Adrenal gland (tissue), 12 donors: ENCODE data around the gene CD48. TPM values are rescaled to one million over a fixed set of nuclear protein-coding genes. Genes with fewer than 3 reads are reported as not detected.

Experiments used
- DNase-seq, 7 donors: peaks; one replicate each; pipeline ENCODE4 v3.0.0-alpha.2; 2019 to 2020
- H3K27ac ChIP-seq, 5 donors: fragments of 200-600 bp; sonication (generic) in 4 of 5; 1 replicate in 3 of 5; 2 replicates in 2 of 5; pipeline versions ENCODE4 v1.5.1 to v1.8.0; 2016 to 2020; ENCODE audit warnings: mild to moderate bottlenecking in 1 of 5
- H3K27me3 ChIP-seq: fragments of 200-600 bp; 2 replicates; pipeline ENCODE4 v1.8.0; 2021
- H3K36me3 ChIP-seq, 2 donors: fragments of 200-600 bp; replicated peaks in 1 of 2; 1 replicate in 1 of 2; 2 replicates in 1 of 2; pipeline versions ENCODE4 v1.5.1 to v1.8.0; 2018 to 2022
- H3K4me1 ChIP-seq, 2 donors: fragments of 200-600 bp; replicated peaks in 1 of 2; 1 replicate in 1 of 2; 2 replicates in 1 of 2; pipeline versions ENCODE4 v1.5.1 to v1.8.0; 2018 to 2021
- H3K4me3 ChIP-seq, 4 donors: fragments of 200-600 bp; sonication (generic) in 3 of 4; one replicate each; pipeline ENCODE4 v1.5.1; 2016 to 2018
- H3K9me3 ChIP-seq, 3 donors: fragments of 200-600 bp; sonication (generic) in 1 of 3; replicated peaks in 1 of 3; 1 replicate in 2 of 3; 2 replicates in 1 of 3; pipeline versions ENCODE4 v1.5.1 to v1.8.0; 2016 to 2021
- CTCF ChIP-seq, 6 experiments: fragments of 450-650 bp in 4 of 6; fragments of 200-600 bp in 2 of 6; sonication (generic) in 1 of 6; IDR thresholded peaks; 1 replicate in 5 of 6; 2 replicates in 1 of 6; pipeline versions ENCODE4 v1.5.1 to v1.8.0; 2016 to 2021; ENCODE audit warnings: antibody characterized with exemption in 6 of 6, mild to moderate bottlenecking in 2 of 6, moderate library complexity in 1 of 6
- POLR2A ChIP-seq, 2 donors: fragments of 450-650 bp; IDR thresholded peaks; one replicate each; pipeline ENCODE4 v1.6.1; 2017; ENCODE audit warnings: antibody characterized with exemption in 2 of 2, mild to moderate bottlenecking in 2 of 2, moderate library complexity in 1 of 2
- WGBS, 4 donors: extraction: QIAGEN DNeasy Blood & Tissue Kit in 2 of 4; methylation state at CpG; one replicate each; pipeline versions ENCODE4 v1.1.5 to v1.1.7; 2013 to 2017; 5-methylcytosine and 5-hydroxymethylcytosine counted together
- intact Hi-C, 2 donors: fragments of 100-400 bp; cut with DNase I; formaldehyde crosslinking; loops; one replicate each; pipeline versions ENCODE4 v1.14.1 to v1.15.0; 2022 to 2023
- polyA plus RNA-seq, 3 donors: library from polyadenylated mRNA; stranded (reverse); fragments of 200-250 nt in 2 of 3; fragments of 350-450 nt in 1 of 3; fragmentation: Illumina TruSeq in 1 of 3; extraction: RNeasy Lipid Tissue Mini Kit (QIAGEN cat#74804) in 1 of 3; gene quantifications; one replicate each; pipeline ENCODE4 v1.2.3, GENCODE V29; 2013 to 2014
- total RNA-seq, 9 donors: library from RNA; depleted of rRNA in 4 of 9; stranded (reverse); fragments of >200 nt in 4 of 9; fragments of 120-200 nt in 1 of 9; fragmentation: NEBNext Ultra II Directional in 1 of 9; extraction: Animal tissue kit (Norgen Biotek cat#: 25700) in 1 of 9; gene quantifications; one replicate each; pipeline versions ENCODE4 v1.1.0 to v1.2.4, GENCODE V29; 2013 to 2023
- donor health status: healthy with polysubstance abuse.
- donor health status: Bipolar disorder and iron deficiency.
- donor health status: DM: yes; HTN: yes; CAD: no.
- donor health status: DM: no; HTN: no; CAD: no.
- donor health status: DM: no; HTN: no; CAD: no.
- donor health status: DM: yes; HTN: yes; CAD: no.

CD48 gene
- total and polyA plus RNA-seq, 12 donors = 1.4 to 9.0 (median 3.9) TPM; not detected in 1

- WGBS, 4 donors = 56 to 71% (median 61%) methylated on average over 18 to 19 of the region's 19 CpGs
- TF ChIP-seq CTCF (IDR thresholded peaks at IDR 0.05) = no peak
- no peak for TF ChIP-seq POLR2A (IDR thresholded peaks at IDR 0.05)
- H3K27ac ChIP-seq = no peak overlapping the region
- peak in 6 of 7 donors; percentile 32 to 71 (median 56) for DNase-seq
- no peak overlapping the region for H3K4me3 ChIP-seq
- intact Hi-C loops = no loop called here
- peaks cover 0 to 4% of the 10 kb centered on the region in 2 donors for H3K4me1 ChIP-seq
- H3K9me3 ChIP-seq = no peaks in the 10 kb centered on the region
- no peaks in the 10 kb centered on the region for H3K36me3 ChIP-seq
- no peaks in the 10 kb centered on the region for H3K27me3 ChIP-seq
Observed at GRCh38 chr1:160629286-160630210, 82.1 kb downstream of the CD48 start.

GRCh38 chr1:160628799-160629263, 82.8 kb downstream of the CD48 start:
- no peak overlapping the region for H3K4me3 ChIP-seq
- 69 to 75% (median 72%) methylated on average over 8 of the region's 8 CpGs for WGBS, 4 donors
- H3K27me3 ChIP-seq = no peaks in the 10 kb centered on the region
- peaks cover 0 to 4% of the 10 kb centered on the region in 2 donors for H3K4me1 ChIP-seq
- no peak overlapping the region for H3K27ac ChIP-seq
- H3K9me3 ChIP-seq = no peaks in the 10 kb centered on the region
- H3K36me3 ChIP-seq = no peaks in the 10 kb centered on the region
- intact Hi-C loops = no loop called here
- TF ChIP-seq POLR2A (IDR thresholded peaks at IDR 0.05) = no peak
- no peak for TF ChIP-seq CTCF (IDR thresholded peaks at IDR 0.05)
- DNase-seq = no peak

Other genes with a start within 250 kb of the CD48 start
- gene SLAMF6, start 188.6 kb downstream of the CD48 start, total RNA-seq = 1 to 10 TPM in 4 of 9 donors, under 1 TPM in 4, not detected in 1; 0.11 to 1.8 (median 0.98) TPM
- 1 to 10 TPM in 1 of 3 donors, under 1 TPM in 2; 0.47 to 1.2 (median 0.97) TPM for gene SLAMF6, start 188.6 kb downstream of the CD48 start, polyA plus RNA-seq
- gene CD84, start 132.3 kb downstream of the CD48 start, total RNA-seq = 10 to 100 TPM in 7 of 9 donors, 1 to 10 TPM in 2; 1.4 to 29.9 (median 14.6) TPM
- gene CD84, start 132.3 kb downstream of the CD48 start, polyA plus RNA-seq = 1 to 10 TPM; 1.0 to 4.0 (median 3.2) TPM
- 1 to 10 TPM in 2 of 9 donors, under 1 TPM in 5, not detected in 2; 0.14 to 1.6 (median 0.42) TPM for gene SLAMF1, start 64.8 kb downstream of the CD48 start, total RNA-seq
- under 1 TPM; 0.07 to 0.16 (median 0.10) TPM for gene SLAMF1, start 64.8 kb downstream of the CD48 start, polyA plus RNA-seq
- gene SLAMF7, start 27.4 kb upstream of the CD48 start, total RNA-seq = 1 to 10 TPM in 3 of 9 donors, under 1 TPM in 4, not detected in 2; 0.26 to 2.5 (median 0.57) TPM
- gene SLAMF7, start 27.4 kb upstream of the CD48 start, polyA plus RNA-seq = 1 to 10 TPM in 2 of 3 donors, under 1 TPM in 1; 0.51 to 3.1 (median 2.3) TPM
- 1 to 10 TPM in 1 of 9 donors, under 1 TPM in 6, not detected in 2; 0.14 to 1.0 (median 0.25) TPM for gene LY9, start 84.4 kb upstream of the CD48 start, total RNA-seq
- 1 to 10 TPM in 1 of 3 donors, under 1 TPM in 2; 0.27 to 1.3 (median 0.42) TPM for gene LY9, start 84.4 kb upstream of the CD48 start, polyA plus RNA-seq
- gene CD244, start 151.1 kb upstream of the CD48 start, total RNA-seq = 1 to 10 TPM in 1 of 9 donors, under 1 TPM in 7, not detected in 1; 0.15 to 1.4 (median 0.32) TPM
- under 1 TPM; 0.17 to 0.88 (median 0.22) TPM for gene CD244, start 151.1 kb upstream of the CD48 start, polyA plus RNA-seq
- 1 to 10 TPM in 1 of 9 donors, under 1 TPM in 2, not detected in 6; 0.41 to 2.9 (median 0.52) TPM for gene ITLN1, start 173.4 kb upstream of the CD48 start, total RNA-seq
- 1 to 10 TPM in 2 of 3 donors, not detected in 1; 2.4 to 4.1 TPM for gene ITLN1, start 173.4 kb upstream of the CD48 start, polyA plus RNA-seq
- gene ITLN2, start 243.0 kb upstream of the CD48 start, total RNA-seq = 1 to 10 TPM in 2 of 9 donors, not detected in 7; 1.1 to 3.1 TPM
- gene ITLN2, start 243.0 kb upstream of the CD48 start, polyA plus RNA-seq = under 1 TPM in 1 of 3 donors, not detected in 2; 0.32 TPM